GM19455 (cell line): ENCODE results near the gene ATP2B1.

ENCODE experiments used
- ATAC-seq: cut with Tn5 transposase; IDR thresholded peaks from one replicate; pipeline ENCODE4 v1.9.1; 2021; ENCODE audit not compliant: unreplicated experiment

The ATP2B1 gene

DNA sequence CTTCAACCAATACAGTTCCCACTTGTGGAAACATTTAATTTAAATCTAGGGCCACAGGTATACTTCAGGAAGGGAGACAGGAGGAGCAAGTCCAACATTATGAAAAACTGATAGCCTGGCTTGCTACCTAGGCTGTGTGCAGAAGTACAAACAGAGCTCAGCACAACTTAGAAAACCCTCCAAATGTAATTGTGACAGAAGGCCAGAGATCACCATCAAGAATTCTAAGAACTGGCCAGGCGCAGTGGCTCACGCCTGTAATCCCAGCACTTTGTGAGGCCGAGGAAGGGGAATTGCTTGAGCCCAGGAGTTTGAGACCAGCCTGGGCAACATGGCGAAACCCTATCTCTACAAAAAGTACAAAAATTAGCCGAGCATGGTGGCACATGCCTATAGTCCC, 14.1 kb downstream of the ATP2B1 start:
- ATAC-seq, result no peak

DNA sequence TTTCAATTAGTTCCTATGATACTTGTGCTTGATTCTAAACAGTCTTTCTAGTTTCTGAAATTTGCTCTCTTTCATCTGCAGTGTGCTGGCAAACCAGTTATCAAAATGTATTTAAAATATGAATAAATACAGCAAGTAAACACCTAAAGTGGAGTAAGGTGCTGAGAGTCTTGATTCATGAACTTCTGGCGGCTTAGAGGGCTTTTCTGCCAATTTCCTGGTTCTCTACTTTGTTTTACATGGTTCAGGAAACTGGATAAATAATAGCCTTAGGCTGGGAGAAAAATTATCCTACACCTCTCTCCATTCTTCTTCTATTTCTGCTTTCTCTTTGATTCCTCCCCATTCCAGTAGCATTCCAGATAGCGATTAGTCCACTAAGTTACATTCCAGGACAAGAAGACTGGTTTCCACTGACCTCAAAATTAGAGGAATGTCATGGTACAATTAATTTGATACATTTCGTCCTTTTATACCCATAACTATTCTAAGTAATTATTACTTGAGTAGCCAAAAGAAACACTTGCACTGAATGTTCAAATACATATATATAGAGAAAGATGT, 14.9 kb downstream of the ATP2B1 start:
- no peak for ATAC-seq

DNA sequence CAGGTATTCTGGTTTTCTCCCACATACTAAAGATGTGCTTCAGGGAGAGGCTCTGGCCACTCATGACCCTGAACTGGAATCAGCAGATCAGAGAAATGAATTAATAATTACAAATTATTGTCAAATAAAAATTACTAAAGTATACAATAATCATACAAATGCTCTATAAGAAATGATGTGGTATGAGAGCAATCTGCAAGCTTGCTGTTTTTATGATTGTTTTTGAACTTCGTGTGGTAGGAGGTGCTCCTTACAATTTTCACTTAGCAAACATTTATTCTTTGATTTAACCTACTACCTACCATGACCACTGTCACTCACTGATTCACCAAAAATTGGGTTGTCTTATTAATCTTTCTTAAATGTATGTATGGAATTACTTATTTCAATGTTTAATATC, 16.2 kb downstream of the ATP2B1 start:
- ATAC-seq, result no peak

DNA sequence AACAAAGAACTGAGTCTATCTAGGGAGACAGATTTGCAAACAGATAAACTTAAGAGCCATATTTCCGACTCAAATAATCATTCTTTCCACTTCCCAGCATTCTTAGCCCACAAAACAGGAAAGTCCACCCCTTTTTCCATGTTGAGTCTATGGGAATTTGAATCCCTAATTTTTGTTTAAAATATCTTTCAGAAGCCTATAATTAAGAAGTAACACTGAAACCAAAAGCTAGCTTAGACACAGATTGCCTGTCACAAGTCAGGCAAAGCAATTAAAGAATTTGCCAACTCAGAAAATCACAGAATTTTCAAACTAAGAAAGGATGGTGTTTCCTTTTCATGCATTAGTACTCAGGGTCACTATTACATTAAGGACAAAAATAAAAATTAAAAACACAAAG, 17.0 kb downstream of the ATP2B1 start:
- no peak for ATAC-seq

GRCh38 chr12:89690925-89691324, 17.7 kb downstream of the ATP2B1 start:
- ATAC-seq, result no peak

GRCh38 chr12:89689306-89689705, 19.3 kb downstream of the ATP2B1 start:
- no peak for ATAC-seq

GRCh38 chr12:89686311-89686710, 22.3 kb downstream of the ATP2B1 start:
- ATAC-seq, result no peak

DNA sequence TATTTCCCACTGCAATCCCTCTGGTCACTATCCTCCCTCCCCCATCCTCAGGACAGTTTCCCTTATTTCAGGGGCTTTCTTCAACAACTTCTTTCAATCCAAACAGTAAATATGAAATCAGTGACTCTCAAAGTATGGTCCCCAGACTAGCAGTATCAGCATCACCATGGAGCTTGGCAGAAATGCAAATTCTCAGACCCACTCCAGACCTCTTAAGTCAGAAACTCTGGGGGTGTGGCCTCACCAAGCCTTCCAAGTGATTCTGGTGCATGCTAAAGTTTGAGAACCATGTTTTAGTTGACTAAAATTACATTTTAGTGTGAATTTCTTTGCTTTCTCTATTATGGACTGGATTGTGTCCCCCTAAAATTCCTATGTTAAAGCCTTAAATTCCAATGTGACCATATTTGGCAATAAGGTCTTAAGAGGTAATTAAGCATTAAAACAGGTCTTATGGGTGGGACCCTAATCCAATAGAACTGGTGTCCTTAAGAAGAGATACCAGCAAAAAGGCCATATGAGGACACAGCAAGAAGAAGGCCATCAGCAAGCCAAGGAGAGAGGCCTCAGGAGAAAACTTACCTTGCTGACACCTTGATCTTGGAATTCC, 23.2 kb downstream of the ATP2B1 start:
- no peak for ATAC-seq

- no peak for ATAC-seq
These were observed 24.5 kb downstream of the ATP2B1 start for GRCh38 chr12:89684136-89684535.

DNA sequence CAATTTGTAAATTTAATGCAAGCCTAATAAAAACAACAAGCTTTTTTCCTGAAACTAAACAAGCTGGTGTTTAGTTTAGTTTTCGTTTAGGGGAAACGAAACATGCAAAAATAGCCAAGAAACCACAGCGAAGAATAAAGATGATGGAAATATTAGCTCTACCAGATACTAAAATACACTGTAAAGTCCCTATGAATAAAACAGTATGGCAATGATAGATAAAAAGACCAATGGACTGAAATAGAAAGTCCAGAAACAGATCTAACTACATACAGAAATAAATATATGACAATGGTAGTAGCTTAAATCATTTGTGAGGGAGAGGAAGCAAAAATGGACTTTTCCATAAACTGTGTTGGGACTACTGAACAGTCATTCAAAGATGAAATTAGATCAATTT, 26.4 kb downstream of the ATP2B1 start:
- ATAC-seq, result no peak

DNA sequence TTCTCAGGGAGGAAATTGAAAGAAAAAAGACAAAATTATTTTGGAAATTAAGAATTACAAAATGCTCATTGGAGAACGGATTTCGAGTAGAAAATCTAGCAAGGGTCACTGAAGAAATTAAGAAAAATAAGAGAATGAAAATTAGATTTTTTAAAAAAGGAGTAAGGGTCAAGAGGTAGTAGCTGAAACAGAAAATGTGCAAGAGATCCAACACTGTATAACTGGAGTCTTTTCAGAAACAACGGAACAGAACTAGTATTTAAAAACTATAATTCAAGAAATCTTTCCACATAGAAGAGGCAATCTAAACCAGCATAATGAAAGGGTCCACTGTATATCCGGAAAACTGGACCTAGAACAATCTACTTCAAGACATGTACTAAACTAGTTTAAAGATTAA, 28.2 kb downstream of the ATP2B1 start:
- ATAC-seq, result no peak

- no peak for ATAC-seq
These were observed 29.0 kb downstream of the ATP2B1 start for GRCh38 chr12:89679631-89680030.

GRCh38 chr12:89678225-89678624, 30.4 kb downstream of the ATP2B1 start:
- no peak for ATAC-seq

- no peak for ATAC-seq
These were observed 31.7 kb downstream of the ATP2B1 start for GRCh38 chr12:89676930-89677329.

- no peak for ATAC-seq
These were observed 34.2 kb downstream of the ATP2B1 start for GRCh38 chr12:89674326-89674942.

GRCh38 chr12:89673603-89674002, 35.0 kb downstream of the ATP2B1 start:
- no peak for ATAC-seq

DNA sequence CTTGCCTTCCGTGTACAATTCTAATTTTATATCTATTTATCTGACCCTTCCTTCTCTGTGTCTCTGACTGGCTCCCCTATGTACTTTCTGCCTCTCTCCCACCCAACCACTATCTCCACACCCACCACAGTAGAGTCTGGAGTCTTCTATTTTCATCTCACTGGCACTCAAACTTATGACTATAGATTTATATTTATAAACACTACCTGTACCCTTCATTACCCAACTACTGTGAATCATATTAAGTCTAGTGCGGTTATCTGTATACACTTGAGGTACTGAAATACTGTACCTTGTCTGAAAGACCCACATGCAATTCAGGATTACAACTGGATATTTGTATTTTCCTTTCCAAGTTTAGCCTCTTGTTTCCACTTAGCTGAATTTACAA, 36.1 kb downstream of the ATP2B1 start:
- ATAC-seq, result no peak

GRCh38 chr12:89671469-89671868, 37.2 kb downstream of the ATP2B1 start:
- no peak for ATAC-seq

GRCh38 chr12:89669197-89669596, 39.4 kb downstream of the ATP2B1 start:
- ATAC-seq, result no peak

GRCh38 chr12:89665556-89665955, 43.1 kb downstream of the ATP2B1 start:
- no peak for ATAC-seq

DNA sequence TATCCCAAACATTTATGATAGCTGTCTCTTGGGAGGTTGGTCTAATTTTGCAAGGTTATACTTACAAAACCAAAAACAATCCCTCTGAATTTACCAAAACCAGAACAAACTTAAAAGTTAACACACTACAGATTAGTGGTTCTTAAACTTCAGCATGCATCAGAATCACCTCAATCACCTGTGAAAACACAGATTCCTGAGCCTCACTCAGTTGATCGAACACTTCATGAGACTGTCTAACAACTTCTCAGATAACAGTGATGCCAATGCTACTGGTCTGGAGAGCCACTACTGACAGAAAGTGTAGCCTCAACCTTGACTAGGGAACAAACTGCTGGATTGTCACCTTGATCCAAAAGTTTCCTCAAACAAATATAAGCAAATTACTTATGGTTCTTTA, 44.2 kb downstream of the ATP2B1 start:
- ATAC-seq, result no peak

GRCh38 chr12:89663577-89664357, 44.9 kb downstream of the ATP2B1 start:
- ATAC-seq, result peak; percentile 73
